ENCODE measurements around the gene GSTT2B.
"Not testable (repeated sequence)": the region's sequence is repeated elsewhere in the genome, so short reads cannot be mapped to it uniquely, and the experiment has no call there.

GSTT2B gene

GRCh38 chr22:23940166-23940565, 20.8 kb downstream of the GSTT2B start:
- DNase-seq (ENCODE audit: low read depth in 2 of 2) = not testable (repeated sequence)

DNA sequence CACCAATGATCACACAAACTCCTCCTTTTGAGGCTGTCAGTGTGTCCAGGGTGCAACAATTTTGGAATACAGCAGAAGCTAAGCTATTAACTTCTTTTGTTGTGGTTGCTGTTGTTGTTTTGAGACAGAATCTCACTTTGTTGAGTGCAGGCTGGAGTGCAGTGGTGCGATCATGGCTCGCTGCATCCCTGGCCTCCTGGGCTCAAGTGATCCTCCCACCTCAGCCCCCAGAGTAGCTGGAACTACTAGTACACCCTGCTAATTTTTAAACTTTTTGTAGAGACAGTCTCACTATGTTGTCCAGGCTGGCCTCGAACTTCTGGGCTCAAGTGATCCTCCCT, 22.0 kb downstream of the GSTT2B start:
- no peak for DNase-seq (ENCODE audit: low read depth in 2 of 2)

GRCh38 chr22:23938328-23939016, 22.5 kb downstream of the GSTT2B start:
- DNase-seq (ENCODE audit: low read depth in 2 of 2) = no peak

DNA sequence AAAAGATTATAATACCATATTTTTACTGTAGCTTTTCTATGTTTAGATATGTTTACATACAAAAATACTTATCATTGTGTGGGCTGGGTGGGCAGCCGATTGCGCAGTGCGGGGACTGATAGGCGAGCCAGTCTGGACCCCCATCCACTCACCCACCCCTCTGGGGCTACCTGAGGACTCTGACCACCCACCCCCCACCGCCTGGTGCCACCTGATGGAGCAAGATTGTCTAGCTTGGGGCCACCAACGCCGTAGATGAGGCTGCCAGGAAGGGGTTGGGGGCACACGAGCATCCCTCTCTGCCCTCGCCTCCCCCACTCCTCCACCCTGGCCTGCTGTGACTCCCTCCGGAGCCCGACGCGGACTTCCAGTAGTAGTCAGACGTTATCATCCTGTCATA, 34.4 kb downstream of the GSTT2B start:
- no peak for DNase-seq (ENCODE audit: low read depth in 2 of 2)

- no peak for DNase-seq (ENCODE audit: low read depth in 2 of 2)
Measured at GRCh38 chr22:23925020-23925606, 35.9 kb downstream of the GSTT2B start.

GRCh38 chr22:23922921-23923320, 38.1 kb downstream of the GSTT2B start:
- DNase-seq (ENCODE audit: low read depth in 2 of 2) = no peak

DNA sequence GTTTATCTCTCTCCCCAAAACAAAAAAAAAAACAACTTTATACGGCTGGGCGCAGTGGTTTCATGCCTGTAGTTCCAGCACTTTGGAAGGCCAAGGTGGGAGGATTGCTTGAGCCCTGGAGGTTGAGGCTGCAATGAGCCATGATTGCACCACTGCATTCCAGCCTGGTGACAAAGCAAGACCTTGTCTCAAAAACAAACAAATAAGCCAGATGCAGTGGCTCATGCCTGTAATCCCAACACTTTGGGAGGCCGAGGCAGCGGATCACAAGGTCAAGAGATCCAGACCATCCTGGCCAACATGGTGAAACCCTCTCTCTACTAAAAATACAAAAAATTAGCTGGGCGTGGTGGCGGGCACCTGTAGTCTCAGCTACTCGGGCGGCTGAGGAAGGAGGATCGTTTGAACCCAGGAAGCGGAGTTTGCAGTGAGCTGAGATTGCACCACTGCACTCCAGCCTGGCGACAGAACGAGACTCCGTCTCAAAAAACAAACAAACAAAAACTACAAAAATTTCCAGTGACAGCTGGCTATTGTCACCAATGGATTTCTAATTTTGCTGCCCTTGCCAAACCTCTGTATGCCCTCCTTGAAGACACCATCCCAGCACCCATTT, 39.3 kb downstream of the GSTT2B start:
- not testable (repeated sequence) for DNase-seq (ENCODE audit: low read depth in 2 of 2)

DNA sequence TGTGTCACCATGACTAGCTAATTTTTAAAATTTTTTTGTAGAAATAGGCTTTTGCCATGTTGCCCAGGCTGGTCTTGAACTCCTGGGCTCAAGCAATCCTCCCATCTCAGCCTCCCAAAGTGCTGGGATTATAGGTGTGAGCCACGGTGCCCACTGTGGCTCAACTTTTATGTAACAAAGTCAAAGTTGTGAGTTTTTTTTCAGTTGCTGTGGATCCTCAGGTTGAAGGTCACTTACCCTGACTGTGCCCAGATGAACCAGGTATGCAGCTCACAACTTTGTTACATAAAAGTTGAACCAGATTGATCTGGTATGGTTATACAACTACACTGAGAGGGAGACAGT, 40.8 kb downstream of the GSTT2B start:
- not testable (repeated sequence) for DNase-seq (ENCODE audit: low read depth in 2 of 2)

GRCh38 chr22:23915290-23915689, 45.7 kb downstream of the GSTT2B start:
- no peak for DNase-seq (ENCODE audit: low read depth in 2 of 2)

DNA sequence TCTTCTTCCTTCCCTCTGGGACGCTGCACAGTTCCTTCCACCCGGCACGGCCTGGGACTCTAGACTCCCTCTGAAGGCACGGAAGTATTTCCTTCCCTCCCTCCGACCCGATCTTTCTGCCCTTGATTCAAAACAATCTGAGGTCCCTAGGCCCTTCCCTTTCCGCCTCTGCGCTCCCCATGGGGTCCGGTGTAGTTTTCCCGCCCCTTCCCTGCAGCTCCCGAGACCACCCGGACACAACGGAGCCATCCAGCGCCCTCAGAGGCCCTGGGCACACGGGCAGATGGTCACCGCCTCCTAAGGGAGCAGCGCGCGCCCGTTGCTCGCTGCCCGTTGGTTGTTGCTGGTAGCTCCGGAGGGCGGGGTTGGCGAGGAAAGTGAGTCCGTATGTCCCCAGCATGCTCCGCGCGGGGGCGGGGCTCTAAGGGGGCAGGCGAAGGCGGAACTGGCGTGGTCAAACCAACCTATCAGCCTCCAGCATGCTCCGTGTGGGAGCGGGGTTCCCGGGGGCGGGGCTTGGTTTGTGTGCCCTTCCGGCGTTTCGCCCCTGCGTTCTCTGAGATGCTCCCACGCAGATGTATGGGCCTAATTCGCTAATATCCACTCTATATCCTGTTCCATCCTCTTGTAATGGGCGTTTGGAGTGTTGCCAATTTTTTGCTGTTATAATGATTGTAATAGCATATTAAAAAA, 47.2 kb downstream of the GSTT2B start:
- peak; percentile 98 for DNase-seq (ENCODE audit: low read depth in 2 of 2)

GRCh38 chr22:23913306-23913660, 47.7 kb downstream of the GSTT2B start:
- no peak for DNase-seq (ENCODE audit: low read depth in 2 of 2)

GRCh38 chr22:23912293-23912903, 48.6 kb downstream of the GSTT2B start:
- no peak for DNase-seq (ENCODE audit: low read depth in 2 of 2)

GRCh38 chr22:23911318-23911980, 49.5 kb downstream of the GSTT2B start:
- DNase-seq (ENCODE audit: low read depth in 2 of 2) = no peak

- DNase-seq (ENCODE audit: low read depth in 2 of 2) = no peak
Measured at GRCh38 chr22:23910496-23911190, 50.4 kb downstream of the GSTT2B start.

GRCh38 chr22:23909296-23909898, 51.6 kb downstream of the GSTT2B start:
- no peak for DNase-seq (ENCODE audit: low read depth in 2 of 2)

- DNase-seq (ENCODE audit: low read depth in 2 of 2) = no peak
Measured at GRCh38 chr22:23908587-23909205, 52.3 kb downstream of the GSTT2B start.

DNA sequence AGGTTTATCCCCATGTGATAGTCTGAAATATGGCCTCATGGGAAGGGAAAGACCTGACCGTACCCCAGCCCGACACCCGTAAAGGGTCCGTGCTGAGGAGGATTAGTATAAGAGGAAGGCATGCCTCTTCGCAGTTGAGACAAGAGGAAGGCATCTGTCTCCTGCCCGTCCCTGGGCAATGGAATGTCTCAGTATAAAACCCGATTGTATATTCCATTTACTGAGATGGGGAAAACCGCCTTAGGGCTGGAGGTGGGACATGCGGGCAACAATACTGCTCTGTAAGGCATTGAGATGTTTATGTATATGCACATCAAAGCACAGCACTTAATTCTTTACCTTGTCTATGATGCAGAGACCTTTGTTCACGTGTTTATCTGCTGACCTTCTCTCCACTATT, 53.6 kb downstream of the GSTT2B start:
- DNase-seq (ENCODE audit: low read depth in 2 of 2) = not testable (repeated sequence)

Measured in activated CD8-positive, alpha-beta memory T cell treated with anti-CD3 and anti-CD28 coated beads for 4 hours (primary cell).